ENCODE measurements around the gene MEOX1.
A peak's percentile ranks its signal among the peaks of the same experiment; 100 is the strongest.

MEOX1 gene

GRCh38 chr17:43695970-43696865, 34.5 kb upstream of the MEOX1 start:
- Histone ChIP-seq H3K9ac (ENCODE audit: low read depth, low read length, poor library complexity) (no peak overlapping the region), H4K91ac (ENCODE audit: low read depth, low read length, poor library complexity) (no peak overlapping the region), H3K14ac (ENCODE audit: low read length) (no peak overlapping the region), H3K4me3 (ENCODE audit: low read length in 2 of 2) (no peak overlapping the region), H3K18ac (ENCODE audit: low read length) (peak overlapping the region; percentile 11), H3K27ac (replicated peaks; ENCODE audit: low read length) (no peak overlapping the region), H2AK5ac (ENCODE audit: low read depth, low read length) (no peak overlapping the region), H3K4me2 (ENCODE audit: insufficient read depth, low read length, poor library complexity, severe bottlenecking) (no peak overlapping the region), H3K79me1 (ENCODE audit: low read depth, low read length) (no peaks in the 10 kb centered on the region), H4K8ac (ENCODE audit: low read depth, low read length) (no peak overlapping the region), H3K9me3 (replicated peaks in 1 of 2; ENCODE audit: control insufficient read depth in 2 of 2, insufficient read depth in 1 of 2, low read depth in 1 of 2, low read length in 2 of 2) (no peaks in the 10 kb centered on the region), H3K4me1 (ENCODE audit: control insufficient read depth in 2 of 2, insufficient read depth in 1 of 2, low read depth in 1 of 2, low read length in 2 of 2) (peaks cover 5 to 18% of the 10 kb centered on the region in 2 donors), H3K36me3 (replicated peaks in 1 of 2; ENCODE audit: control insufficient read depth in 2 of 2, insufficient read depth in 2 of 2, low read length in 2 of 2) (no peaks in the 10 kb centered on the region), H2BK5ac (ENCODE audit: low read length) (no peak overlapping the region), H2BK12ac (ENCODE audit: low read length) (no peak overlapping the region), H2AFZ (ENCODE audit: low read length) (no peak overlapping the region), H2BK120ac (ENCODE audit: low read depth, low read length) (no peak overlapping the region), H3K27me3 (ENCODE audit: control insufficient read depth in 3 of 3, insufficient read depth in 3 of 3, low read depth in 1 of 3, low read length in 3 of 3) (no peaks in the 10 kb centered on the region), H3K23ac (ENCODE audit: low read depth, low read length, poor library complexity) (peak overlapping the region; percentile 29), H3K4ac (ENCODE audit: low read length) (no peak overlapping the region), H2BK15ac (ENCODE audit: low read length) (no peak overlapping the region)
- DNase-seq (ENCODE audit: low spot score) = no peak
- WGBS, 2 donors (ENCODE audit: extremely low coverage in 2 of 2, insufficient read length in 2 of 2, insufficient replicate concordance in 1 of 2) = no CpG with 5 or more reads among the region's 12 CpGs

DNA sequence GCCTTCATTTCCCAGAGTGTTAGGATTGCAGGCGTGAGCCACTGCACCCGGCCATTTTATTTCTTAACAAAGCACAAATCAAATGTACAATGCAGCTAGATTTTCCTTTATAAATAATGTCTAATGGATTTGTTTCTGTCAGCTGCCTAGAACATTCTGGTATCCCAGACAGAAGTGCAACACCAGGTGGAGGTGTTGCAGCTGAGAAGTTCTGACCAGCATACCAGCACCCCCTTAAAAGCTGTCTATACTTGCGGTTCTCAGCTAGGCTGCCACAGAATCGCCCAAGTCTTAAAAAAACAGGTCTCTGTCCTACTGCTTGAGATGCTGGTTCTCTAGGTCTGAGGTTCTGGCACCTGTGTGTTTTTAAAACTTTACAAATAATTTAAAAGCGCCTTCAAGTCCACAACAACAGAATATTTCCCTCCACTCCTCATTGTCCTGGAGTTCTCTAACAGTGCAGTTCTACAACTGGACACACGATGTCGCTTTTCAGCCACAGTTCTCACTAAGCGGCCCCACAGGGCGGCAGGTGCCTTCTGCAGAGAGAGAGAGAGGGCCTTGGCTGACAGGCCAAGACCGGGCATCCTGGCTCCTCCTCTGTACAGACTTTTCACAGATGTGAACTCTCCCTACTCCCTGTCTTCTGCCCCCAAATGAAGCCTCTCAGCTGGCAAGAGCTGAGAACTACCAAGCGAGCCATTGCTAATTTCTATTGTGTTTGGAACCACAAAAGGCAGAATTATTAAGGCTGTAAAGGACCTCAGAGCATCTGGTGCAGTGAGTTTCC, 32.6 kb upstream of the MEOX1 start:
- Histone ChIP-seq H3K4me1 (ENCODE audit: control insufficient read depth in 2 of 2, insufficient read depth in 1 of 2, low read depth in 1 of 2, low read length in 2 of 2) (peaks cover 8 to 18% of the 10 kb centered on the region in 2 donors), H4K91ac (ENCODE audit: low read depth, low read length, poor library complexity) (no peak overlapping the region), H2BK15ac (ENCODE audit: low read length) (no peak overlapping the region), H3K4ac (ENCODE audit: low read length) (no peak overlapping the region), H3K36me3 (replicated peaks in 1 of 2; ENCODE audit: control insufficient read depth in 2 of 2, insufficient read depth in 2 of 2, low read length in 2 of 2) (no peaks in the 10 kb centered on the region), H2AFZ (ENCODE audit: low read length) (peak overlapping the region; percentile 87), H3K14ac (ENCODE audit: low read length) (no peak overlapping the region), H2BK5ac (ENCODE audit: low read length) (no peak overlapping the region), H3K79me1 (ENCODE audit: low read depth, low read length) (no peaks in the 10 kb centered on the region), H3K18ac (ENCODE audit: low read length) (no peak overlapping the region), H3K27me3 (ENCODE audit: control insufficient read depth in 3 of 3, insufficient read depth in 3 of 3, low read depth in 1 of 3, low read length in 3 of 3) (peaks cover 0 to 9% (median 0%) of the 10 kb centered on the region in 3 experiments), H3K27ac (replicated peaks; ENCODE audit: low read length) (no peak overlapping the region), H3K4me3 (ENCODE audit: low read length in 2 of 2) (no peak overlapping the region), H3K9me3 (replicated peaks in 1 of 2; ENCODE audit: control insufficient read depth in 2 of 2, insufficient read depth in 1 of 2, low read depth in 1 of 2, low read length in 2 of 2) (no peaks in the 10 kb centered on the region), H3K4me2 (ENCODE audit: insufficient read depth, low read length, poor library complexity, severe bottlenecking) (no peak overlapping the region), H3K9ac (ENCODE audit: low read depth, low read length, poor library complexity) (no peak overlapping the region), H2BK12ac (ENCODE audit: low read length) (no peak overlapping the region), H3K23ac (ENCODE audit: low read depth, low read length, poor library complexity) (no peak overlapping the region), H4K8ac (ENCODE audit: low read depth, low read length) (no peak overlapping the region), H2BK120ac (ENCODE audit: low read depth, low read length) (no peak overlapping the region), H2AK5ac (ENCODE audit: low read depth, low read length) (no peak overlapping the region)
- WGBS, 2 donors (ENCODE audit: extremely low coverage in 2 of 2, insufficient read length in 2 of 2, insufficient replicate concordance in 1 of 2) = no CpG with 5 or more reads among the region's 11 CpGs
- DNase-seq (ENCODE audit: low spot score) = peak; percentile 83

DNA sequence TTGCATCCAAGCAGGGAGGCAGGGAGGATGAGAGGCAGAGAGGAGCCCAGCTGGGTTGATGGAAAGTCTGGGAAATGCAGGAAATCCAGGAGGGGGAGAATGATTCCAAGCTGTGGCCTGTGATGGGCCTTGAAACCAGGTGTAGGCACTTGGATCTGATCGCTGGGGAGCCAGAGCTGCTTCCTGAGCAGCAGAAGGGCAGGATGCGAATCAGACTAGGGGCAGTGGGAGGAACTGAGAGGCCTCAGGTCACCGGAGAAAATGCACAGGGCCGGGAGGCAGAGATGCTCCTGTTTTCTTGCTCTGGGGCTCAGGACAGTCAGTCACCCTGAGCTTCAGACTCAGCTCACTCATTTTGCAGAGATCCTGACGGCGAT, 29.6 kb upstream of the MEOX1 start:
- H3K79me1 ChIP-seq (ENCODE audit: low read depth, low read length) = no peaks in the 10 kb centered on the region
- H3K4me3 ChIP-seq (ENCODE audit: low read length in 2 of 2) = no peak overlapping the region
- H2BK12ac ChIP-seq (ENCODE audit: low read length) = no peak overlapping the region
- no peak for DNase-seq (ENCODE audit: low spot score)
- no peak overlapping the region for H2BK5ac ChIP-seq (ENCODE audit: low read length)
- peaks cover 0 to 22% (median 0%) of the 10 kb centered on the region in 3 experiments for H3K27me3 ChIP-seq (ENCODE audit: control insufficient read depth in 3 of 3, insufficient read depth in 3 of 3, low read depth in 1 of 3, low read length in 3 of 3)
- no peak overlapping the region for H3K27ac ChIP-seq (replicated peaks; ENCODE audit: low read length)
- H3K14ac ChIP-seq (ENCODE audit: low read length) = no peak overlapping the region
- H3K23ac ChIP-seq (ENCODE audit: low read depth, low read length, poor library complexity) = no peak overlapping the region
- no peak overlapping the region for H3K4me2 ChIP-seq (ENCODE audit: insufficient read depth, low read length, poor library complexity, severe bottlenecking)
- no peaks in the 10 kb centered on the region for H3K9me3 ChIP-seq (replicated peaks in 1 of 2; ENCODE audit: control insufficient read depth in 2 of 2, insufficient read depth in 1 of 2, low read depth in 1 of 2, low read length in 2 of 2)
- H3K18ac ChIP-seq (ENCODE audit: low read length) = no peak overlapping the region
- no peak overlapping the region for H2BK15ac ChIP-seq (ENCODE audit: low read length)
- no peaks in the 10 kb centered on the region for H3K36me3 ChIP-seq (replicated peaks in 1 of 2; ENCODE audit: control insufficient read depth in 2 of 2, insufficient read depth in 2 of 2, low read length in 2 of 2)
- H3K4ac ChIP-seq (ENCODE audit: low read length) = no peak overlapping the region
- peaks cover 6 to 12% of the 10 kb centered on the region in 2 donors for H3K4me1 ChIP-seq (ENCODE audit: control insufficient read depth in 2 of 2, insufficient read depth in 1 of 2, low read depth in 1 of 2, low read length in 2 of 2)
- H2AFZ ChIP-seq (ENCODE audit: low read length) = peak overlapping the region; percentile 28
- no CpG with 5 or more reads among the region's 6 CpGs for WGBS, 2 donors (ENCODE audit: extremely low coverage in 2 of 2, insufficient read length in 2 of 2, insufficient replicate concordance in 1 of 2)
- H2AK5ac ChIP-seq (ENCODE audit: low read depth, low read length) = no peak overlapping the region
- H4K8ac ChIP-seq (ENCODE audit: low read depth, low read length) = no peak overlapping the region
- H2BK120ac ChIP-seq (ENCODE audit: low read depth, low read length) = no peak overlapping the region
- H4K91ac ChIP-seq (ENCODE audit: low read depth, low read length, poor library complexity) = no peak overlapping the region
- no peak overlapping the region for H3K9ac ChIP-seq (ENCODE audit: low read depth, low read length, poor library complexity)

All from neuronal stem cell (in vitro differentiated cells).